HG03066 (cell line): ENCODE measurements around the gene ATG16L1.

Experiments
- ATAC-seq: cut with Tn5 transposase; IDR thresholded peaks from one replicate; pipeline ENCODE4 v1.9.1; 2021; ENCODE audit warnings: low read depth; ENCODE audit not compliant: unreplicated experiment

Gene ATG16L1

GRCh38 chr2:233256048-233256447 lies 4.6 kb downstream of the ATG16L1 start:
- no peak for ATAC-seq

GRCh38 chr2:233258211-233258610 lies 6.7 kb downstream of the ATG16L1 start:
- ATAC-seq, result no peak

GRCh38 chr2:233259730-233260129 lies 8.3 kb downstream of the ATG16L1 start:
- ATAC-seq, result no peak

GRCh38 chr2:233260661-233261060 lies 9.2 kb downstream of the ATG16L1 start:
- ATAC-seq, result no peak

- peak; percentile 74 for ATAC-seq
Measured at GRCh38 chr2:233261819-233262555, 10.5 kb downstream of the ATG16L1 start.

- ATAC-seq, result no peak
Measured at GRCh38 chr2:233262562-233262961, 11.1 kb downstream of the ATG16L1 start.

GRCh38 chr2:233263045-233263570 lies 11.6 kb downstream of the ATG16L1 start:
- ATAC-seq, result no peak

GRCh38 chr2:233264667-233265066 lies 13.2 kb downstream of the ATG16L1 start:
- ATAC-seq, result no peak

GRCh38 chr2:233265899-233266431 lies 14.5 kb downstream of the ATG16L1 start:
- ATAC-seq, result no peak

- no peak for ATAC-seq
Measured at GRCh38 chr2:233266481-233266880, 15.0 kb downstream of the ATG16L1 start.

GRCh38 chr2:233267516-233268245 lies 16.2 kb downstream of the ATG16L1 start:
- peak; percentile 78 for ATAC-seq

GRCh38 chr2:233270366-233270765 lies 18.9 kb downstream of the ATG16L1 start:
- ATAC-seq, result no peak

GRCh38 chr2:233270951-233271350 lies 19.5 kb downstream of the ATG16L1 start:
- no peak for ATAC-seq

- no peak for ATAC-seq
Measured at GRCh38 chr2:233271693-233272092, 20.2 kb downstream of the ATG16L1 start.

- ATAC-seq, result no peak
Measured at GRCh38 chr2:233273120-233273519, 21.6 kb downstream of the ATG16L1 start.

GRCh38 chr2:233275223-233275622 lies 23.8 kb downstream of the ATG16L1 start:
- ATAC-seq, result no peak

- ATAC-seq, result no peak
Measured at GRCh38 chr2:233278921-233279320, 27.4 kb downstream of the ATG16L1 start.

GRCh38 chr2:233280114-233280693 lies 28.7 kb downstream of the ATG16L1 start:
- ATAC-seq, result no peak

- no peak for ATAC-seq
Measured at GRCh38 chr2:233281553-233281952, 30.1 kb downstream of the ATG16L1 start.

- ATAC-seq, result no peak
Measured at GRCh38 chr2:233281992-233282603, 30.6 kb downstream of the ATG16L1 start.

- no peak for ATAC-seq
Measured at GRCh38 chr2:233285921-233286320, 34.4 kb downstream of the ATG16L1 start.
